Measurements from ENCODE around the gene CCDC182.

CCDC182 gene

GRCh38 chr17:57726838-57727237 is 18.3 kb downstream of the CCDC182 start:
- DNase-seq (ENCODE audit: low read depth): no peak

GRCh38 chr17:57726213-57726790 is 18.8 kb downstream of the CCDC182 start:
- DNase-seq (ENCODE audit: low read depth): no peak

GRCh38 chr17:57724729-57725125 is 20.4 kb downstream of the CCDC182 start:
- no peak for DNase-seq (ENCODE audit: low read depth)

- DNase-seq (ENCODE audit: low read depth): no peak
These were observed 20.9 kb downstream of the CCDC182 start for GRCh38 chr17:57724026-57724728.

- no peak for DNase-seq (ENCODE audit: low read depth)
These were observed 21.6 kb downstream of the CCDC182 start for GRCh38 chr17:57723427-57724025.

GRCh38 chr17:57722704-57723043 is 22.4 kb downstream of the CCDC182 start:
- DNase-seq (ENCODE audit: low read depth): no peak

- DNase-seq (ENCODE audit: low read depth): no peak
These were observed 23.0 kb downstream of the CCDC182 start for GRCh38 chr17:57721967-57722703.

GRCh38 chr17:57720386-57721035 is 24.6 kb downstream of the CCDC182 start:
- no peak for DNase-seq (ENCODE audit: low read depth)

GRCh38 chr17:57718878-57719277 is 26.2 kb downstream of the CCDC182 start:
- no peak for DNase-seq (ENCODE audit: low read depth)

GRCh38 chr17:57715981-57716380 is 29.1 kb downstream of the CCDC182 start:
- no peak for DNase-seq (ENCODE audit: low read depth)

GRCh38 chr17:57714665-57715180 is 30.4 kb downstream of the CCDC182 start:
- DNase-seq (ENCODE audit: low read depth): no peak

GRCh38 chr17:57713140-57713539 is 32.0 kb downstream of the CCDC182 start:
- DNase-seq (ENCODE audit: low read depth): no peak

- no peak for DNase-seq (ENCODE audit: low read depth)
These were observed 36.7 kb downstream of the CCDC182 start for GRCh38 chr17:57708410-57708809.

GRCh38 chr17:57707892-57708291 is 37.2 kb downstream of the CCDC182 start:
- DNase-seq (ENCODE audit: low read depth): no peak

GRCh38 chr17:57706761-57707160 is 38.3 kb downstream of the CCDC182 start:
- no peak for DNase-seq (ENCODE audit: low read depth)

GRCh38 chr17:57705921-57706695 is 39.0 kb downstream of the CCDC182 start:
- no peak for DNase-seq (ENCODE audit: low read depth)

- no peak for DNase-seq (ENCODE audit: low read depth)
These were observed 40.7 kb downstream of the CCDC182 start for GRCh38 chr17:57704448-57704847.

- no peak for DNase-seq (ENCODE audit: low read depth)
These were observed 41.8 kb downstream of the CCDC182 start for GRCh38 chr17:57703273-57703672.

- DNase-seq (ENCODE audit: low read depth): no peak
These were observed 44.0 kb downstream of the CCDC182 start for GRCh38 chr17:57701124-57701523.

GRCh38 chr17:57699751-57700219 is 45.3 kb downstream of the CCDC182 start:
- no peak for DNase-seq (ENCODE audit: low read depth)
